IMR-90 (cell line): ENCODE data around the gene NT5C3B. TPM values are rescaled to one million over a fixed set of nuclear protein-coding genes. Genes with fewer than 3 reads are reported as not detected.

ENCODE experiments used
- ATAC-seq: fragments of 200-7000 bp; cut with Tn5 transposase; 2 replicates; pipeline ENCODE4 v1.9.1; 2020; ENCODE audit warnings: low read depth, mild to moderate bottlenecking, moderate library complexity
- BruUV-seq: library from RNA; stranded (reverse); fragments of 400-500 nt; replicated peaks from 2 replicates; lab custom pipeline; 2021; lab: Mats Ljungman, UMichigan
- CTCF ChIA-PET: fragments of 300-600 bp; formaldehyde crosslinking; extraction: SDS; loops from one replicate; lab custom pipeline; 2021; ENCODE audit warnings: antibody characterized with exemption; lab: Yijun Ruan, JAX
- POLR2A ChIA-PET: fragments of 300-600 bp; sonication (Branson Sonifier 250); formaldehyde crosslinking; loops from one replicate; lab custom pipeline; 2022; ENCODE audit warnings: antibody characterized with exemption; ENCODE audit not compliant: unreplicated experiment; lab: Charles Lee
- DNase-seq: peaks from one replicate; pipeline ENCODE4 v3.0.0; 2013
- H2AFZ ChIP-seq: replicated peaks from 2 replicates; pipeline ENCODE3; 2013; ENCODE audit warnings: low read length, mild to moderate bottlenecking; ENCODE audit not compliant: poor library complexity
- H2AK5ac ChIP-seq: 2 replicates; pipeline ENCODE4 v1.6.1; 2013; ENCODE audit warnings: low read depth, low read length, inconsistent platforms
- H2AK9ac ChIP-seq: replicated peaks from 2 replicates; pipeline ENCODE3; 2013; ENCODE audit warnings: mild to moderate bottlenecking, low read depth, low read length, moderate library complexity; ENCODE audit not compliant: poor library complexity
- H2BK120ac ChIP-seq: 2 replicates; pipeline ENCODE4 v1.6.1; 2013; ENCODE audit warnings: low read depth, low read length, inconsistent platforms
- H2BK15ac ChIP-seq: 3 replicates; pipeline ENCODE4 v1.6.1; 2013; ENCODE audit warnings: low read depth, low read length, inconsistent platforms
- H2BK20ac ChIP-seq: 2 replicates; pipeline ENCODE4 v1.6.1; 2013; ENCODE audit warnings: low read depth, mild to moderate bottlenecking, inconsistent platforms, low read length, moderate library complexity
- H2BK5ac ChIP-seq: 2 replicates; pipeline ENCODE4 v1.6.1; 2013; ENCODE audit warnings: mild to moderate bottlenecking, low read depth, low read length, inconsistent platforms; ENCODE audit not compliant: poor library complexity, severe bottlenecking
- H3K14ac ChIP-seq: replicated peaks from 2 replicates; pipeline ENCODE4 v1.6.1; 2013; ENCODE audit warnings: low read depth, low read length, inconsistent platforms
- H3K18ac ChIP-seq: 2 replicates; pipeline ENCODE4 v1.6.1; 2013; ENCODE audit warnings: low read depth, low read length, control low read depth
- H3K23ac ChIP-seq: 2 replicates; pipeline ENCODE4 v1.6.1; 2013; ENCODE audit warnings: low read depth, low read length, inconsistent platforms
- H3K27ac ChIP-seq: 2 replicates; pipeline ENCODE4 v1.5.1; 2013; ENCODE audit warnings: mild to moderate bottlenecking, control low read depth, low read length; ENCODE audit not compliant: insufficient read depth
- H3K27me3 ChIP-seq: 2 replicates; pipeline ENCODE4 v1.6.1; 2013; ENCODE audit warnings: low read length; ENCODE audit not compliant: control insufficient read depth, insufficient read depth
- H3K36me3 ChIP-seq: 2 replicates; pipeline ENCODE4 v1.6.1; 2013; ENCODE audit warnings: low read length, mixed read lengths; ENCODE audit not compliant: control insufficient read depth, insufficient read depth
- H3K4ac ChIP-seq: 2 replicates; pipeline ENCODE4 v1.6.1; 2013; ENCODE audit warnings: low read depth, low read length, inconsistent platforms
- H3K4me1 ChIP-seq: 2 replicates; pipeline ENCODE4 v1.6.1; 2013; ENCODE audit warnings: low read length, mixed read lengths; ENCODE audit not compliant: control insufficient read depth, insufficient read depth
- H3K4me2 ChIP-seq: 2 replicates; pipeline ENCODE4 v1.6.1; 2013; ENCODE audit warnings: low read depth, mild to moderate bottlenecking, control low read depth, low read length, moderate library complexity
- H3K4me3 ChIP-seq: 2 replicates; pipeline ENCODE4 v1.5.1; 2013; ENCODE audit warnings: low read depth, mild to moderate bottlenecking, control low read depth, low read length, moderate library complexity; ENCODE audit not compliant: insufficient read depth
- H3K56ac ChIP-seq: 2 replicates; pipeline ENCODE4 v1.6.1; 2013; ENCODE audit warnings: low read length, inconsistent platforms; ENCODE audit not compliant: insufficient read depth; ENCODE audit errors: extremely low read depth
- H3K79me1 ChIP-seq, 2 experiments: 2 replicates each; pipeline ENCODE4 v1.6.1; 2013; ENCODE audit warnings: low read length in 2 of 2, inconsistent platforms in 1 of 2, low read depth in 1 of 2
- H3K9ac ChIP-seq: 2 replicates; pipeline ENCODE4 v1.6.1; 2013; ENCODE audit warnings: low read depth, low read length, control low read depth
- H3K9me1 ChIP-seq: 2 replicates; pipeline ENCODE4 v1.6.1; 2013; ENCODE audit warnings: low read length, inconsistent platforms; ENCODE audit not compliant: insufficient read depth
- H3K9me3 ChIP-seq: 2 replicates; pipeline ENCODE4 v1.6.1; 2013; ENCODE audit warnings: low read length; ENCODE audit not compliant: control insufficient read depth, insufficient read depth
- H4K20me1 ChIP-seq: 2 replicates; pipeline ENCODE4 v1.6.1; 2013; ENCODE audit warnings: low read length, inconsistent platforms; ENCODE audit not compliant: insufficient read depth
- H4K5ac ChIP-seq: 2 replicates; pipeline ENCODE4 v1.6.1; 2013; ENCODE audit warnings: mild to moderate bottlenecking, low read depth, low read length, control low read depth
- H4K8ac ChIP-seq, 2 experiments: 2 replicates each; pipeline ENCODE4 v1.6.1; 2013; ENCODE audit warnings: low read depth in 2 of 2, low read length in 2 of 2, control low read depth in 1 of 2, inconsistent platforms in 1 of 2
- H4K91ac ChIP-seq: 2 replicates; pipeline ENCODE4 v1.6.1; 2013; ENCODE audit warnings: low read depth, low read length, inconsistent platforms; ENCODE audit not compliant: insufficient read depth
- BHLHE40 ChIP-seq: fragments of 150-350 bp; IDR thresholded peaks from 2 replicates; pipeline ENCODE4 v1.6.1; 2016; ENCODE audit warnings: mild to moderate bottlenecking, low read depth, low read length
- CEBPB ChIP-seq: IDR thresholded peaks from 2 replicates; pipeline ENCODE4 v1.6.1; 2012; ENCODE audit warnings: low read depth, low read length, improper control_type of control experiment
- CHD1 ChIP-seq: IDR thresholded peaks from 2 replicates; pipeline ENCODE4 v1.6.1; 2012; ENCODE audit warnings: low read depth, low read length, improper control_type of control experiment
- FOS ChIP-seq: fragments of 150-350 bp; IDR thresholded peaks from 2 replicates; pipeline ENCODE4 v1.6.1; 2016; ENCODE audit warnings: low read depth, low read length
- MAFK ChIP-seq: IDR thresholded peaks from 2 replicates; pipeline ENCODE4 v1.6.1; 2012; ENCODE audit warnings: low read depth, low read length, improper control_type of control experiment
- MAZ ChIP-seq: IDR thresholded peaks from 2 replicates; pipeline ENCODE4 v1.6.1; 2012; ENCODE audit warnings: low read depth, mild to moderate bottlenecking, low read length, improper control_type of control experiment, moderate library complexity, borderline replicate concordance
- MXI1 ChIP-seq: IDR thresholded peaks from 2 replicates; pipeline ENCODE4 v1.6.1; 2012; ENCODE audit warnings: low read depth, mild to moderate bottlenecking, low read length, moderate library complexity, borderline replicate concordance
- NFE2L2 ChIP-seq: fragments of 150-350 bp; IDR thresholded peaks from 2 replicates; pipeline ENCODE4 v1.6.1; 2016; ENCODE audit warnings: low read depth, mild to moderate bottlenecking, low read length
- POLR2A ChIP-seq: IDR thresholded peaks from 2 replicates; pipeline ENCODE4 v1.6.1; 2012; ENCODE audit warnings: mild to moderate bottlenecking, low read depth, low read length
- RAD21 ChIP-seq: IDR thresholded peaks from 2 replicates; pipeline ENCODE4 v1.6.1; 2012; ENCODE audit warnings: low read length, improper control_type of control experiment
- RCOR1 ChIP-seq: IDR thresholded peaks from 2 replicates; pipeline ENCODE4 v1.6.1; 2012; ENCODE audit warnings: mild to moderate bottlenecking, low read length, improper control_type of control experiment; ENCODE audit not compliant: insufficient replicate concordance
- RFX5 ChIP-seq: IDR thresholded peaks from 2 replicates; pipeline ENCODE4 v1.8.0; 2012; ENCODE audit warnings: low read depth, mild to moderate bottlenecking, low read length, moderate library complexity
- SMC3 ChIP-seq: fragments of 150-350 bp; IDR thresholded peaks from 2 replicates; pipeline ENCODE4 v1.6.1; 2016; ENCODE audit warnings: low read depth, mild to moderate bottlenecking, antibody characterized with exemption, low read length, moderate library complexity
- WGBS, 2 experiments: methylation state at CpG; one replicate each; pipeline versions ENCODE4 v1.1.5 to v1.1.7; 2013; ENCODE audit warnings: missing lambda C conversion rate in 2 of 2; ENCODE audit not compliant: insufficient read length in 1 of 2; ENCODE audit errors: extremely low coverage in 2 of 2; 5-methylcytosine and 5-hydroxymethylcytosine counted together
- dilution Hi-C: fragments of 300-500 bp; cut with HindIII; formaldehyde crosslinking; loops from one replicate; pipeline ENCODE4 v1.14.3; 2018; ENCODE audit warnings: low sequenced_read_pairs; ENCODE audit not compliant: unreplicated experiment
- in situ Hi-C: fragments of 300-500 bp; cut with MboI; formaldehyde crosslinking; loops from 3 replicates; pipeline ENCODE4 v1.14.3; 2019; ENCODE audit warnings: low sequenced_read_pairs, inconsistent platforms, mixed read lengths
- intact Hi-C: fragments of 100-400 bp; cut with micrococcal nuclease; formaldehyde crosslinking; loops from 2 replicates; pipeline ENCODE4 v1.10.0; 2022
- polyA plus RNA-seq, 3 experiments: library from polyadenylated mRNA; depleted of rRNA; stranded (reverse); fragments of >200 nt; gene quantifications; 2 replicates each; pipeline ENCODE4 v1.2.3, GENCODE V29; 2012; ENCODE audit warnings: low replicate concordance in 1 of 3
- total RNA-seq: library from RNA; depleted of rRNA; stranded (reverse); fragments of >200 nt; gene quantifications from 2 replicates; pipeline ENCODE4 v1.2.3, GENCODE V29; 2012
- TF ChIP-seq, protein P1 (sequence below): fragments of 150-350 bp; IDR thresholded peaks from 2 replicates; pipeline ENCODE4 v1.6.1; 2017; ENCODE audit warnings: mild to moderate bottlenecking, antibody characterized with exemption, low read length, low read depth
- TF ChIP-seq, protein P2 (sequence below): fragments of 150-350 bp; IDR thresholded peaks from 2 replicates; pipeline ENCODE4 v1.6.1; 2016; ENCODE audit warnings: low read depth, mild to moderate bottlenecking, low read length, moderate library complexity, borderline replicate concordance
- TF ChIP-seq, protein P3 (sequence below): conservative IDR thresholded peaks from 2 replicates; pipeline ENCODE4 v1.5.1; 2012; ENCODE audit warnings: mild to moderate bottlenecking, low read depth, low read length, improper control_type of control experiment

Gene NT5C3B
- total and polyA plus RNA-seq, 2 of the 4 experiments (the other 2 are of a cell fraction): 59.9 to 92.7 TPM

DNA sequence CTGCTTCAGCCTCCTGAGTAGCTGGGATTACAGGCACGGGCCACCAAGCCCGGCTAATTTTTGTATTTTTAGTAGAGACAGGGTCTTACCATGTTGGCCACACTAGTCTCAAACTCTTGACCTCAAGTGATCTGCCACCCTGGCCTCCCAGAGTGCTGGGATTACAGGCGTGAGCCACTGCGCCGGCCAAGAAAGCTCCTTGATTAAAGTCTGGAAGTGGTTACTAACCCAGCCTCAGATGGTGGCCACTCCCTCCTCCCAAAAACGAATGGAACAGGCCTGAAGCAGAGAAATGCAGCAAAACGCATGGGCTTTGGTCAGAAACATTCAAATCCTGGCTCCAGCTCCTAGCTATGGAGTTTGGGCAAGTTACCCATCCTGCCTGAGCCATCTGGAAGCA, 11.9 kb downstream of the NT5C3B start:
- Histone ChIP-seq H3K14ac (no peak overlapping the region), H3K4ac (no peak overlapping the region), H4K91ac (no peak overlapping the region), H3K9ac (no peak overlapping the region), H2BK120ac (no peak overlapping the region), H3K4me3 (no peak overlapping the region), H4K8ac (no peak overlapping the region), H3K36me3 (peaks cover 42% of the 10 kb centered on the region), H3K56ac (no peak overlapping the region), H4K5ac (no peak overlapping the region), H3K18ac (no peak overlapping the region), H3K4me1 (peaks cover 2% of the 10 kb centered on the region; the same call in 1 of the 2 replicates), H3K4me2 (no peak overlapping the region), H2BK5ac (no peak overlapping the region), H3K9me3 (no peaks in the 10 kb centered on the region), H2AK9ac (no peak overlapping the region), H2BK15ac (no peak overlapping the region), H2AK5ac (no peak overlapping the region), H3K23ac (no peak overlapping the region), H3K27ac (no peak overlapping the region), H3K79me1 (peaks cover 4 to 35% of the 10 kb centered on the region in 2 experiments; a peak in 3 of 4 replicates), H4K20me1 (peaks cover 28% of the 10 kb centered on the region), H2AFZ (no peak overlapping the region), H2BK20ac (no peak overlapping the region), H3K9me1 (peaks cover 9% of the 10 kb centered on the region), H3K27me3 (no peaks in the 10 kb centered on the region)
- BruUV-seq: no TSS peak
- ATAC-seq (no peak), DNase-seq (no peak)
- TF ChIP-seq CHD1: no peak
- no peak for TF ChIP-seq POLR2A
- TF ChIP-seq, protein P1, sequence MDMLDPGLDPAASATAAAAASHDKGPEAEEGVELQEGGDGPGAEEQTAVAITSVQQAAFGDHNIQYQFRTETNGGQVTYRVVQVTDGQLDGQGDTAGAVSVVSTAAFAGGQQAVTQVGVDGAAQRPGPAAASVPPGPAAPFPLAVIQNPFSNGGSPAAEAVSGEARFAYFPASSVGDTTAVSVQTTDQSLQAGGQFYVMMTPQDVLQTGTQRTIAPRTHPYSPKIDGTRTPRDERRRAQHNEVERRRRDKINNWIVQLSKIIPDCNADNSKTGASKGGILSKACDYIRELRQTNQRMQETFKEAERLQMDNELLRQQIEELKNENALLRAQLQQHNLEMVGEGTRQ: no peak
- no peak for TF ChIP-seq FOS
- TF ChIP-seq RAD21: no peak
- TF ChIP-seq, protein P2, sequence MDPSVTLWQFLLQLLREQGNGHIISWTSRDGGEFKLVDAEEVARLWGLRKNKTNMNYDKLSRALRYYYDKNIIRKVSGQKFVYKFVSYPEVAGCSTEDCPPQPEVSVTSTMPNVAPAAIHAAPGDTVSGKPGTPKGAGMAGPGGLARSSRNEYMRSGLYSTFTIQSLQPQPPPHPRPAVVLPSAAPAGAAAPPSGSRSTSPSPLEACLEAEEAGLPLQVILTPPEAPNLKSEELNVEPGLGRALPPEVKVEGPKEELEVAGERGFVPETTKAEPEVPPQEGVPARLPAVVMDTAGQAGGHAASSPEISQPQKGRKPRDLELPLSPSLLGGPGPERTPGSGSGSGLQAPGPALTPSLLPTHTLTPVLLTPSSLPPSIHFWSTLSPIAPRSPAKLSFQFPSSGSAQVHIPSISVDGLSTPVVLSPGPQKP: no peak
- TF ChIP-seq MAFK: no peak
- no peak for TF ChIP-seq BHLHE40
- no peak for TF ChIP-seq SMC3
- TF ChIP-seq MXI1: no peak
- TF ChIP-seq, protein P3, sequence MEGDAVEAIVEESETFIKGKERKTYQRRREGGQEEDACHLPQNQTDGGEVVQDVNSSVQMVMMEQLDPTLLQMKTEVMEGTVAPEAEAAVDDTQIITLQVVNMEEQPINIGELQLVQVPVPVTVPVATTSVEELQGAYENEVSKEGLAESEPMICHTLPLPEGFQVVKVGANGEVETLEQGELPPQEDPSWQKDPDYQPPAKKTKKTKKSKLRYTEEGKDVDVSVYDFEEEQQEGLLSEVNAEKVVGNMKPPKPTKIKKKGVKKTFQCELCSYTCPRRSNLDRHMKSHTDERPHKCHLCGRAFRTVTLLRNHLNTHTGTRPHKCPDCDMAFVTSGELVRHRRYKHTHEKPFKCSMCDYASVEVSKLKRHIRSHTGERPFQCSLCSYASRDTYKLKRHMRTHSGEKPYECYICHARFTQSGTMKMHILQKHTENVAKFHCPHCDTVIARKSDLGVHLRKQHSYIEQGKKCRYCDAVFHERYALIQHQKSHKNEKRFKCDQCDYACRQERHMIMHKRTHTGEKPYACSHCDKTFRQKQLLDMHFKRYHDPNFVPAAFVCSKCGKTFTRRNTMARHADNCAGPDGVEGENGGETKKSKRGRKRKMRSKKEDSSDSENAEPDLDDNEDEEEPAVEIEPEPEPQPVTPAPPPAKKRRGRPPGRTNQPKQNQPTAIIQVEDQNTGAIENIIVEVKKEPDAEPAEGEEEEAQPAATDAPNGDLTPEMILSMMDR: no peak
- TF ChIP-seq MAZ: no peak
- TF ChIP-seq RFX5: no peak
- no peak for TF ChIP-seq RCOR1
- no peak for TF ChIP-seq CEBPB
- TF ChIP-seq NFE2L2: no peak
- CTCF ChIA-PET: no interaction called here
- no CpG with 5 or more reads among the region's 7 CpGs for WGBS, 2 experiments
- intact Hi-C loops: no loop called here
- dilution Hi-C loops: no loop called here
- in situ Hi-C loops: no loop called here
- POLR2A ChIA-PET: interaction anchor here (0.6 to 1.5 kb wide), 2 partner anchors 9 to 25 kb away, joined by 3 to 7 read pairs; no protein-coding TSS in a partner anchor
